SK-N-SH treated with all-trans-retinoic acid at 6 μM for 48 hours (cell line): ENCODE results near the gene FKBP2.
A peak's percentile ranks its signal among the peaks of the same experiment; 100 is the strongest.

Experiments
- ATAC-seq: fragments of 200-7000 bp; cut with Tn5 transposase; 3 replicates; pipeline ENCODE4 v1.9.1; 2020; ENCODE audit warnings: mild to moderate bottlenecking, moderate library complexity
- BACH2 ChIP-seq: fragments of 250-450 bp; sonication (Bioruptor Pico); IDR thresholded peaks from 2 replicates; pipeline ENCODE4 v1.9.0; 2021; ENCODE audit warnings: mild to moderate bottlenecking, borderline replicate concordance
- CSDC2 ChIP-seq: fragments of 250-450 bp; sonication (Bioruptor Pico); IDR thresholded peaks from 2 replicates; pipeline ENCODE4 v1.5.0; 2020; ENCODE audit warnings: mild to moderate bottlenecking, moderate library complexity
- ESRRG ChIP-seq: fragments of 250-450 bp; sonication (Bioruptor Pico); IDR thresholded peaks from 2 replicates; pipeline ENCODE4 v1.6.1; 2021; ENCODE audit warnings: mild to moderate bottlenecking
- GLIS3 ChIP-seq: fragments of 250-450 bp; sonication (Bioruptor Pico); IDR thresholded peaks from 2 replicates; pipeline ENCODE4 v1.5.0; 2020; ENCODE audit warnings: mild to moderate bottlenecking, moderate library complexity
- ISL1 ChIP-seq: fragments of 250-450 bp; sonication (Bioruptor Pico); IDR thresholded peaks from 2 replicates; pipeline ENCODE4 v2.1.2; 2022; ENCODE audit warnings: mild to moderate bottlenecking, moderate library complexity
- PPARA ChIP-seq: fragments of 250-450 bp; sonication (Bioruptor Pico); IDR thresholded peaks from 2 replicates; pipeline ENCODE4 v1.5.0; 2020; ENCODE audit warnings: mild to moderate bottlenecking, borderline replicate concordance
- RARB ChIP-seq: fragments of 250-450 bp; sonication (Bioruptor Pico); IDR thresholded peaks from 2 replicates; pipeline ENCODE4 v1.8.0; 2021; ENCODE audit warnings: mild to moderate bottlenecking, moderate library complexity
- SNAI2 ChIP-seq: fragments of 250-450 bp; sonication (Bioruptor Pico); IDR thresholded peaks from 2 replicates; pipeline ENCODE4 v1.5.0; 2020; ENCODE audit warnings: mild to moderate bottlenecking, moderate library complexity
- TCF4 ChIP-seq: fragments of 250-450 bp; sonication (Bioruptor Pico); IDR thresholded peaks from 2 replicates; pipeline ENCODE4 v1.8.0; 2021; ENCODE audit warnings: mild to moderate bottlenecking, moderate library complexity, borderline replicate concordance
- TOX ChIP-seq: fragments of 250-450 bp; sonication (Bioruptor Pico); IDR thresholded peaks from 2 replicates; pipeline ENCODE4 v1.8.0; 2021; ENCODE audit warnings: mild to moderate bottlenecking, moderate library complexity, borderline replicate concordance
- ZC3H10 ChIP-seq: fragments of 250-450 bp; sonication (Bioruptor Pico); IDR thresholded peaks from 2 replicates; pipeline ENCODE4 v1.5.1; 2021; ENCODE audit warnings: mild to moderate bottlenecking, moderate library complexity
- ZFP3 ChIP-seq: fragments of 250-450 bp; sonication (Bioruptor Pico); IDR thresholded peaks from 2 replicates; pipeline ENCODE4 v1.5.0; 2020; ENCODE audit warnings: mild to moderate bottlenecking, moderate library complexity
- ZFP30 ChIP-seq: fragments of 450-650 bp; formaldehyde crosslinking; IDR thresholded peaks from 2 replicates; pipeline ENCODE4 v1.5.0; 2022; ENCODE audit warnings: mild to moderate bottlenecking, moderate library complexity
- ZNF565 ChIP-seq: fragments of 450-650 bp; formaldehyde crosslinking; conservative IDR thresholded peaks from 2 replicates; pipeline ENCODE4 v1.5.0; 2020; ENCODE audit warnings: low read depth, mild to moderate bottlenecking, moderate library complexity
- ZNF70 ChIP-seq: fragments of 450-650 bp; formaldehyde crosslinking; IDR thresholded peaks from 2 replicates; pipeline ENCODE4 v1.5.0; 2020; ENCODE audit warnings: mild to moderate bottlenecking, moderate library complexity
- TF ChIP-seq, protein P1 (sequence below): fragments of 250-450 bp; sonication (Bioruptor Pico); IDR thresholded peaks from 2 replicates; pipeline ENCODE4 v1.5.1; 2020; ENCODE audit warnings: low read depth, mild to moderate bottlenecking, moderate library complexity
- TF ChIP-seq, protein P2 (sequence below): fragments of 250-450 bp; sonication (Bioruptor Pico); IDR thresholded peaks from 2 replicates; pipeline ENCODE4 v1.5.1; 2021; ENCODE audit warnings: mild to moderate bottlenecking, moderate library complexity
- TF ChIP-seq, protein P3 (sequence below): fragments of 250-450 bp; sonication (Bioruptor Pico); IDR thresholded peaks from 2 replicates; pipeline ENCODE4 v1.8.0; 2020; ENCODE audit warnings: mild to moderate bottlenecking, moderate library complexity, borderline replicate concordance
- TF ChIP-seq, protein P4 (sequence below): fragments of 250-450 bp; sonication (Bioruptor Pico); IDR thresholded peaks from 2 replicates; pipeline ENCODE4 v1.8.0; 2021; ENCODE audit warnings: low read depth, mild to moderate bottlenecking, moderate library complexity, borderline replicate concordance

The FKBP2 gene

DNA sequence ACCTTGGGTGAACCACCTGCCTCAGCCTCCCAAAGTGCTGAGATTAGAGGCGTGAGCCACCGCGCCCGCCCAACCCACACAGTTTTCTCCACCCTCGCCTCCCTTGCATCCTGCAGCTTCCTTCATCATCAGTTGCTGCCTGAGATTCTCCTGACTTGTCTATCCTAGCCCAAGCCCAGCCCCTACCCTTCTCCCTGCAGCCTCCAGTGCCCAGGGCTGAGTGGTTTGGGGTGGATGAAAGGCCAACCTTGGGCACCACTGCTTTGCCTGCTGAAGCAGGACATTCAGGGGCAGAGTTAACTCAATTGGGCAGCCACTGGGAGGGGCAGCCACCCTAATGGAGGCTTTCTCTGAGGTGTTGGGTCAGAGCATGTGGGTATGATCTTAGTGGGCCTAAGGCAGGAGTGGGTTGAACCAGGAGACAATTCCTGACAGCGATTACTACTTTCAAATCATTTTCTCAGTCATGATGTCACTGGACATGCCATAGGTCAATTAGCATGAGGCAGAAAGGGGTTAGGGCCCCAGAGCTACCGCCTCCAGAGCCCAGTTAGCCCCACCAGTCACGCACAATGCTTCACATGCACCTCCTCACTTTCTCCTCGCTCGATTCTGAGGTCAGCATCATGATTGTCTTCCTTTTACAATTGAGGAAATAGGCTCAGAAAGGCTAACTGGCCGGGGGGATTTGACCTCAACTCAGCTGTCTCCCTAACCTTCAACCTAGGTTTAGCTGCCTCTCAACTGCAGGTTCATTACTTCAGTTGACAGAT, 1.0 kb upstream of the FKBP2 start:
- no peak for TF ChIP-seq GLIS3 (CRISPR knock-in tag)
- TF ChIP-seq CSDC2 (CRISPR knock-in tag): no peak
- TF ChIP-seq PPARA (CRISPR knock-in tag): no peak
- TF ChIP-seq ZNF565 (CRISPR knock-in tag): no peak
- TF ChIP-seq BACH2 (CRISPR knock-in tag): no peak
- TF ChIP-seq, protein P1, sequence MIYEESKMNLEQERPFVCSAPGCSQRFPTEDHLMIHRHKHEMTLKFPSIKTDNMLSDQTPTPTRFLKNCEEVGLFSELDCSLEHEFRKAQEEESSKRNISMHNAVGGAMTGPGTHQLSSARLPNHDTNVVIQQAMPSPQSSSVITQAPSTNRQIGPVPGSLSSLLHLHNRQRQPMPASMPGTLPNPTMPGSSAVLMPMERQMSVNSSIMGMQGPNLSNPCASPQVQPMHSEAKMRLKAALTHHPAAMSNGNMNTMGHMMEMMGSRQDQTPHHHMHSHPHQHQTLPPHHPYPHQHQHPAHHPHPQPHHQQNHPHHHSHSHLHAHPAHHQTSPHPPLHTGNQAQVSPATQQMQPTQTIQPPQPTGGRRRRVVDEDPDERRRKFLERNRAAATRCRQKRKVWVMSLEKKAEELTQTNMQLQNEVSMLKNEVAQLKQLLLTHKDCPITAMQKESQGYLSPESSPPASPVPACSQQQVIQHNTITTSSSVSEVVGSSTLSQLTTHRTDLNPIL: no peak
- TF ChIP-seq ZFP30: no peak
- ATAC-seq: no peak

DNA sequence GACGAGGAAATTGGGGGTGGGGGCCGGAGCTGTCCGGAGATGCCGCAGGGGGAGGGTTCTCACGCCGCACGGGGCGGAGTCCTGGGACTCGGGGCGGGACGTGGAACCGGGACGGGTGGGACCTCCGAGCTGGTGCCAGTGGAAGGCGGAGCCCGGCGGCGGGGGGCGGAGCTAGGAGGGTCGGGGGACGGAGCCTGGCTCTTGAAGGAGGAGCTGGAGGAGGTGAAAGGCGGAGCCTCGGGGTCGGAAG, 271 bp downstream of the FKBP2 start:
- ATAC-seq: peak; percentile 82

DNA sequence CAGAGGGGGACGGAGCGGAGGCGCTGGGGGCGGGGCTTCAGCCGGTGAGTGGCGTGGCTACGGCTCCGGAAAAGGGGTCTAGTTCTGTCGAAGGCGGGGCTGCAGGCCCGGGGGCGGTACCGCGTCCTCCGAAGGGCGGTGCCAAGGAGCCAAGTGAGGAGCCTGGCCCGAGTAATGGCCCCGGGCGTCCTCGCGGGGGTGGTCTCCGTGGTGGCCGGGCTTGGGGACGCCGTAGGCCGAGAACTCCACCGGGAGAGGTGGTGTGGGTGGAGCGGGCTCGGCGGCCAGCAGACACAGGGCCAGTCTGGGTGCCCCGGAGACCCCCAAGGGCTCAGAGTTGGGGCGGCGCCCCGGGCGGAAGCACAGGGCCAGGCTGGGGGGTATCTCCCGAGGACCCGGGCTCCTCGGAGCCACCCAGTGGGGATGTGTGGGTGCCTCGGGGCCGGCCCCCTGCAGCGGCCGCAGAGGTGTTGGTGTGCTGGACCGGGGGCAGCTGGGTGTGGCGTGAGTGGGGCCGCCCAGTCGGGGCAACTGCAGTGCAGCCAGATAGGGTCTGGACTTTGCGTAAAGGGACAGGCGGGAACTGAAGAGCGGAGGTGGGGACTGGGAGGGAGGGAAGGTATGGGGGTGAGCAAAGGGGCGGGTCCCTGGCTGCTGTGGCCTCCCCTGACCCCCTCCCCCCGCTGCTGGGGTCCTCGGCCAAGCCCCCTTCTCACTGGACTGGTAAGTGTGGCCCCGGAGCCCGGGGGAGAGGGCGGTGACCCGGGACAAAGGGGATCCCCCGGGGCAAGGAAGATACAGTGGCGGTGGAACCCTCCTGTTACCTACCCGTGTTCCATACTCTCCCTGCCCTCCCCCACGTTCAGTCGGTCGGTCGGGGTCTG, 838 bp downstream of the FKBP2 start:
- peak; percentile 83 for ATAC-seq
- TF ChIP-seq ZNF70 (CRISPR knock-in tag): no peak
- TF ChIP-seq, protein P2, sequence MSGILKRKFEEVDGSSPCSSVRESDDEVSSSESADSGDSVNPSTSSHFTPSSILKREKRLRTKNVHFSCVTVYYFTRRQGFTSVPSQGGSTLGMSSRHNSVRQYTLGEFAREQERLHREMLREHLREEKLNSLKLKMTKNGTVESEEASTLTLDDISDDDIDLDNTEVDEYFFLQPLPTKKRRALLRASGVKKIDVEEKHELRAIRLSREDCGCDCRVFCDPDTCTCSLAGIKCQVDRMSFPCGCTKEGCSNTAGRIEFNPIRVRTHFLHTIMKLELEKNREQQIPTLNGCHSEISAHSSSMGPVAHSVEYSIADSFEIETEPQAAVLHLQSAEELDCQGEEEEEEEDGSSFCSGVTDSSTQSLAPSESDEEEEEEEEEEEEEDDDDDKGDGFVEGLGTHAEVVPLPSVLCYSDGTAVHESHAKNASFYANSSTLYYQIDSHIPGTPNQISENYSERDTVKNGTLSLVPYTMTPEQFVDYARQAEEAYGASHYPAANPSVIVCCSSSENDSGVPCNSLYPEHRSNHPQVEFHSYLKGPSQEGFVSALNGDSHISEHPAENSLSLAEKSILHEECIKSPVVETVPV (CRISPR knock-in tag): 0 out of 2 replicates have a peak, but pooled peaks have one; percentile 43

More for the DNA sequence above, 271 bp downstream of the FKBP2 start:
- TF ChIP-seq ISL1 (no peak), TCF4 (CRISPR knock-in tag) (no peak), BACH2 (CRISPR knock-in tag) (no peak), ESRRG (CRISPR knock-in tag) (no peak), ZFP3 (CRISPR knock-in tag) (no peak), RARB (CRISPR knock-in tag) (no peak)
- TF ChIP-seq, protein P3, sequence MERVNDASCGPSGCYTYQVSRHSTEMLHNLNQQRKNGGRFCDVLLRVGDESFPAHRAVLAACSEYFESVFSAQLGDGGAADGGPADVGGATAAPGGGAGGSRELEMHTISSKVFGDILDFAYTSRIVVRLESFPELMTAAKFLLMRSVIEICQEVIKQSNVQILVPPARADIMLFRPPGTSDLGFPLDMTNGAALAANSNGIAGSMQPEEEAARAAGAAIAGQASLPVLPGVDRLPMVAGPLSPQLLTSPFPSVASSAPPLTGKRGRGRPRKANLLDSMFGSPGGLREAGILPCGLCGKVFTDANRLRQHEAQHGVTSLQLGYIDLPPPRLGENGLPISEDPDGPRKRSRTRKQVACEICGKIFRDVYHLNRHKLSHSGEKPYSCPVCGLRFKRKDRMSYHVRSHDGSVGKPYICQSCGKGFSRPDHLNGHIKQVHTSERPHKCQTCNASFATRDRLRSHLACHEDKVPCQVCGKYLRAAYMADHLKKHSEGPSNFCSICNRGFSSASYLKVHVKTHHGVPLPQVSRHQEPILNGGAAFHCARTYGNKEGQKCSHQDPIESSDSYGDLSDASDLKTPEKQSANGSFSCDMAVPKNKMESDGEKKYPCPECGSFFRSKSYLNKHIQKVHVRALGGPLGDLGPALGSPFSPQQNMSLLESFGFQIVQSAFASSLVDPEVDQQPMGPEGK (CRISPR knock-in tag): no peak
- TF ChIP-seq, protein P1: no peak
- TF ChIP-seq, all 23 proteins: peak for 0

DNA sequence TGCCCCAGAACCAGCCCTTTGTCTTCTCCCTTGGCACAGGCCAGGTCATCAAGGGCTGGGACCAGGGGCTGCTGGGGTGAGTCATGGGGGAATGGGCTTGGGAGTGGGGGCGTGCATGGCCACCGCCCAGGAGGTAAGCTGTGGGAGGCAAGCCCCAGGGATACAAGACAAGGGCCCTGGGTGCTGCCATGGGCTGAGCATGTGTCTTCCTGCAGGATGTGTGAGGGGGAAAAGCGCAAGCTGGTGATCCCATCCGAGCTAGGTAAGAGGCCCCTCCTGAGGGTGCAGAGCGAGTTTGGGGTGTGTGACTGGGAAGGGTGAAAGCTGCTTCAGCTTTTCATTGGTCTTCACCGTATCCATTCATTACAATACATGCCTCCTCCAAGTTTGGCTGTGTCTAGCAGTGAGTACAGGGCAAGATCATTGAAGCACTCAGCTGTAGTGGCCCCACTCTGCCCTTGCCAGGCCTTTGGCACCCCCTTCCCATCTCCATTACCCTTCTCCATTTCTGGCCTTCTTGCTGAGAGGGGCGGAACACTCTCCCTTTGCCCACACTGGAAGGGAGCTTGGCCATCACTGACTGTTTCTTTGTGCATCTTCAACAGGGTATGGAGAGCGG, 2.5 kb downstream of the FKBP2 start:
- TF ChIP-seq, protein P4, sequence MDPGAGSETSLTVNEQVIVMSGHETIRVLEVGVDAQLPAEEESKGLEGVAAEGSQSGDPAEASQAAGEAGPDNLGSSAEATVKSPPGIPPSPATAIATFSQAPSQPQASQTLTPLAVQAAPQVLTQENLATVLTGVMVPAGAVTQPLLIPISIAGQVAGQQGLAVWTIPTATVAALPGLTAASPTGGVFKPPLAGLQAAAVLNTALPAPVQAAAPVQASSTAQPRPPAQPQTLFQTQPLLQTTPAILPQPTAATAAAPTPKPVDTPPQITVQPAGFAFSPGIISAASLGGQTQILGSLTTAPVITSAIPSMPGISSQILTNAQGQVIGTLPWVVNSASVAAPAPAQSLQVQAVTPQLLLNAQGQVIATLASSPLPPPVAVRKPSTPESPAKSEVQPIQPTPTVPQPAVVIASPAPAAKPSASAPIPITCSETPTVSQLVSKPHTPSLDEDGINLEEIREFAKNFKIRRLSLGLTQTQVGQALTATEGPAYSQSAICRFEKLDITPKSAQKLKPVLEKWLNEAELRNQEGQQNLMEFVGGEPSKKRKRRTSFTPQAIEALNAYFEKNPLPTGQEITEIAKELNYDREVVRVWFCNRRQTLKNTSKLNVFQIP (CRISPR knock-in tag): no peak
- TF ChIP-seq TOX (CRISPR knock-in tag) (no peak), RARB (CRISPR knock-in tag) (no peak), ZC3H10 (no peak), BACH2 (CRISPR knock-in tag) (no peak), ISL1 (no peak), CSDC2 (CRISPR knock-in tag) (no peak), ZNF565 (CRISPR knock-in tag) (no peak), SNAI2 (CRISPR knock-in tag) (no peak)
- TF ChIP-seq, protein P1: no peak
- ATAC-seq: no peak
